Heart left ventricle (tissue), 16 donors: ENCODE results near the gene CXCL1. TPM values are rescaled to one million over a fixed set of nuclear protein-coding genes. Genes with fewer than 3 reads are reported as not detected.

ENCODE experiments used
- ATAC-seq, 4 donors: fragments of 200-7000 bp; cut with Tn5 transposase; one replicate each; pipeline ENCODE4 v1.9.1; 2020 to 2022; ENCODE audit warnings: moderate library complexity in 4 of 4, mild to moderate bottlenecking in 3 of 4, moderate number of reproducible peaks in 1 of 4
- DNase-seq, 5 donors: peaks; one replicate each; pipeline ENCODE4 v3.0.0-alpha.2; 2020
- H3K27ac ChIP-seq, 12 donors: fragments of 200-600 bp; sonication (generic) in 4 of 12; one replicate each; pipeline versions ENCODE4 v1.5.0 to v1.8.0; 2016 to 2022; ENCODE audit warnings: mild to moderate bottlenecking in 2 of 12
- H3K27me3 ChIP-seq, 9 donors: fragments of 200-600 bp; sonication (generic) in 2 of 9; one replicate each; pipeline versions ENCODE4 v1.5.1 to v1.8.0; 2016 to 2022; ENCODE audit warnings: mild to moderate bottlenecking in 3 of 9
- H3K36me3 ChIP-seq, 9 donors: fragments of 200-600 bp; sonication (generic) in 2 of 9; one replicate each; pipeline versions ENCODE4 v1.5.0 to v1.8.0; 2018 to 2022; ENCODE audit warnings: mild to moderate bottlenecking in 2 of 9
- H3K4me1 ChIP-seq, 12 donors: fragments of 200-600 bp; sonication (generic) in 4 of 12; one replicate each; pipeline versions ENCODE4 v1.5.0 to v1.8.0; 2016 to 2022; ENCODE audit warnings: mild to moderate bottlenecking in 3 of 12
- H3K4me3 ChIP-seq, 12 donors: fragments of 200-600 bp; sonication (generic) in 4 of 12; one replicate each; pipeline versions ENCODE4 v1.5.0 to v1.8.0; 2017 to 2022; ENCODE audit warnings: mild to moderate bottlenecking in 9 of 12, moderate library complexity in 4 of 12
- H3K9me3 ChIP-seq, 12 donors: fragments of 200-600 bp; sonication (generic) in 4 of 12; one replicate each; pipeline versions ENCODE4 v1.5.0 to v1.8.0; 2016 to 2022; ENCODE audit warnings: mild to moderate bottlenecking in 1 of 12
- POLR2A ChIP-seq, 2 donors: fragments of 450-650 bp; IDR thresholded peaks; one replicate each; pipeline ENCODE4 v1.6.1; 2017; ENCODE audit warnings: antibody characterized with exemption in 2 of 2, mild to moderate bottlenecking in 2 of 2, moderate library complexity in 2 of 2
- WGBS, 4 donors: extraction: QIAGEN DNeasy Blood & Tissue Kit in 2 of 4; methylation state at CpG; one replicate each; pipeline versions ENCODE4 v1.1.5 to v1.1.7; 2013 to 2018; 5-methylcytosine and 5-hydroxymethylcytosine counted together
- intact Hi-C, 10 donors: fragments of 100-400 bp; cut with DNase I; formaldehyde crosslinking; loops; one replicate each; pipeline versions ENCODE4 v1.11.1 to v1.14.2; 2022
- polyA plus RNA-seq, 2 donors: library from polyadenylated mRNA; stranded (reverse); fragments of 200-250 nt; gene quantifications; one replicate each; pipeline ENCODE4 v1.2.3, GENCODE V29; 2013
- total RNA-seq, 9 donors: library from RNA; depleted of rRNA in 2 of 9; stranded (reverse); fragments of >200 nt in 2 of 9; fragmentation: NEBNext Ultra II Directional in 3 of 9; extraction: Animal tissue kit (Norgen Biotek cat#: 25700) in 3 of 9; gene quantifications; one replicate each; pipeline versions ENCODE4 v1.1.0 to v1.2.4, GENCODE V29; 2016 to 2023
- TF ChIP-seq, protein P1 (sequence below), 12 donors: fragments of 200-600 bp; sonication (generic) in 4 of 12; IDR thresholded peaks; one replicate each; pipeline versions ENCODE4 v1.5.0 to v1.8.0; 2018 to 2022; ENCODE audit warnings: antibody characterized with exemption in 12 of 12, mild to moderate bottlenecking in 5 of 12
- donor health status: ischemic (EF 13 %, LVEDD 7.1; RV severe dilation, severe dysfunction).
- donor health status: healthy with polysubstance abuse.
- donor health status: DM: no; HTN: yes; CAD: no.
- donor health status: DM: no; HTN: no; CAD: no.
- donor health status: ischemic (EF 25% LVEDD 6.9; RV normal size, moderate dysfunction).
- donor health status: ischemic (EF 25% LVEDD 5.7; RV mildly dilated, moderate dysfunction).
- donor health status: healthy.
- donor health status: DM: yes; HTN: yes; CAD: no.
- donor health status: ischemic (EF 35%, LVEDD 5.7; RV mildly dilated, moderate dysfunction).
- donor health status: nonischemic (EF 11% LVEDD 7.7; RV severe dilation, severe dysfunction).
- donor health status: DM: yes; HTN: yes; CAD: no.
- donor health status: PGD.
- donor health status: ischemic (EF 29% LVEDD 5.4; RV normal size, mild dysfunction).
- donor health status: nonischemic (EF 23%, LVEDD 6.1; RV moderate dilation, normal function).

CXCL1 gene
- total and polyA plus RNA-seq, 11 donors: 0.26 to 14.9 (median 1.7) TPM; not detected in 1

DNA sequence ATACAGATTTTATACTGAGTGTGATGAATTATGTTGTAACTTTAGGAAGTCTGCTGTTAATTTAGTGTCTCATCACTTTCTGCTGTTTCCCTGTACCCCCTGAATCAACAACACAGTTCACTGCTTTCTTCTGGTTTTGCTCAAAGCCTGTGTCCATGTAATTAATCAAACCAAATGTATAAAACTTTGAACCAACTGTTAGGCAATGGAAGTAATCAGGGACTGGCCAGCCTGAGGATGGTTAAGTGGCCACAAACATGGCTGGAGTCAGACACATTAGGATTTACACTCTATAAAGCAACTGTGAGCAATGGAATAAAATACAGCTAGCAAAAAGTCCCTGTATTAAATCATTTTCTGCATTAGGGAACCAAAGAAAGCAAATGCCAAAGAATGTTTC, 42.6 kb downstream of the CXCL1 start:
- H3K27ac ChIP-seq: no peak overlapping the region
- DNase-seq (no peak), ATAC-seq (no peak)
- H3K4me1 ChIP-seq: no peaks in the 10 kb centered on the region
- no peak for TF ChIP-seq POLR2A (IDR thresholded peaks at IDR 0.05)
- TF ChIP-seq, protein P1, sequence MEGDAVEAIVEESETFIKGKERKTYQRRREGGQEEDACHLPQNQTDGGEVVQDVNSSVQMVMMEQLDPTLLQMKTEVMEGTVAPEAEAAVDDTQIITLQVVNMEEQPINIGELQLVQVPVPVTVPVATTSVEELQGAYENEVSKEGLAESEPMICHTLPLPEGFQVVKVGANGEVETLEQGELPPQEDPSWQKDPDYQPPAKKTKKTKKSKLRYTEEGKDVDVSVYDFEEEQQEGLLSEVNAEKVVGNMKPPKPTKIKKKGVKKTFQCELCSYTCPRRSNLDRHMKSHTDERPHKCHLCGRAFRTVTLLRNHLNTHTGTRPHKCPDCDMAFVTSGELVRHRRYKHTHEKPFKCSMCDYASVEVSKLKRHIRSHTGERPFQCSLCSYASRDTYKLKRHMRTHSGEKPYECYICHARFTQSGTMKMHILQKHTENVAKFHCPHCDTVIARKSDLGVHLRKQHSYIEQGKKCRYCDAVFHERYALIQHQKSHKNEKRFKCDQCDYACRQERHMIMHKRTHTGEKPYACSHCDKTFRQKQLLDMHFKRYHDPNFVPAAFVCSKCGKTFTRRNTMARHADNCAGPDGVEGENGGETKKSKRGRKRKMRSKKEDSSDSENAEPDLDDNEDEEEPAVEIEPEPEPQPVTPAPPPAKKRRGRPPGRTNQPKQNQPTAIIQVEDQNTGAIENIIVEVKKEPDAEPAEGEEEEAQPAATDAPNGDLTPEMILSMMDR (IDR thresholded peaks at IDR 0.05): no peak
- no peaks in the 10 kb centered on the region for H3K36me3 ChIP-seq
- intact Hi-C loops: no loop called here
- H3K27me3 ChIP-seq: no peaks in the 10 kb centered on the region
- H3K4me3 ChIP-seq: no peak overlapping the region
- H3K9me3 ChIP-seq: no peaks in the 10 kb centered on the region

DNA sequence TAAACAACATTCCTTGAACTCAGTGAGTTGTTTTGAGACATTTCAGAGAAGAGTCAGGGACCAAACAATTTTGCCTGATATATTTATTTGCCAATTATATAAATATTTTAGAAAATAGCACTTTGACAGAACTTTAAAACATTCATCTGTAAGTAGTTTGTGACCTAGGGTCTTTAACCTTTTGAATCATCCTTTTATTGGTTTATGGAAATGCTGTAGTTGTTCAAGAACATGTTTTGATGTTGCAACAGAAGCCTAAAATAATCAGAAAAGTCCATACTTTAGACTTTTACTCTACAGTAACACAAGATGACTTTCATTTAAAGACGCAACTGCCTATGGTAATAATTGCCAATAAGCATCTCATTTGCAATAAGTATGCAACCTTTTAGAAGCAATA, 43.0 kb downstream of the CXCL1 start:
- intact Hi-C loops: no loop called here
- Histone ChIP-seq H3K27me3 (no peaks in the 10 kb centered on the region), H3K4me1 (no peaks in the 10 kb centered on the region), H3K9me3 (no peaks in the 10 kb centered on the region), H3K4me3 (no peak overlapping the region), H3K27ac (no peak overlapping the region), H3K36me3 (no peaks in the 10 kb centered on the region)
- 0 to 30% (median 0%) methylated on average over 1 of the region's 1 CpG for WGBS, 4 donors
- ATAC-seq (no peak), DNase-seq (no peak)
- TF ChIP-seq POLR2A (IDR thresholded peaks at IDR 0.05): no peak
- TF ChIP-seq, protein P1 (IDR thresholded peaks at IDR 0.05): no peak

DNA sequence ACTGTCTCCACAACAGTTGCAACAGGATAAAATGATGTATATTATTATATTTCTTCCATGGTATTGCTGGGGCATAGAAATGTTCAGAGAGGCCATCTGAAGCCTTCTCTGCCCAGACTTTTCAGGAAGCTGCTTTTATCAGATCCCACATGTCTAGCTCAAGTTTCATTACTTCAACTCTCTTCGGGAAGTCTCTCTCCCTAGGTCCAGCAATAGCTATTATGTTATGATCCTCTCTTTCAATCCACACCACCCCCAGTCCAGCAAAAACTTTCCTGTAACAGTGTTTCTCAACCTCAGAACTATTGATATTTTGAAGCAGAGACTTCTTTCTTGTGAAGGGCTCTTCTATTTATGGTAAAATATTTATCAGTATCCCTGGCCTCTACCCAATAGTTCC, 44.9 kb downstream of the CXCL1 start:
- H3K27ac ChIP-seq: no peak overlapping the region
- ATAC-seq: no peak
- H3K36me3 ChIP-seq: no peaks in the 10 kb centered on the region
- no peaks in the 10 kb centered on the region for H3K9me3 ChIP-seq
- intact Hi-C loops: no loop called here
- no peaks in the 10 kb centered on the region for H3K27me3 ChIP-seq
- H3K4me1 ChIP-seq: no peaks in the 10 kb centered on the region
- WGBS, 4 donors: 33 to 79% (median 49%) methylated on average over 1 of the region's 1 CpG
- no peak for DNase-seq
- H3K4me3 ChIP-seq: no peak overlapping the region
- no peak for TF ChIP-seq POLR2A (IDR thresholded peaks at IDR 0.05)
- TF ChIP-seq, protein P1 (IDR thresholded peaks at IDR 0.05): no peak

DNA sequence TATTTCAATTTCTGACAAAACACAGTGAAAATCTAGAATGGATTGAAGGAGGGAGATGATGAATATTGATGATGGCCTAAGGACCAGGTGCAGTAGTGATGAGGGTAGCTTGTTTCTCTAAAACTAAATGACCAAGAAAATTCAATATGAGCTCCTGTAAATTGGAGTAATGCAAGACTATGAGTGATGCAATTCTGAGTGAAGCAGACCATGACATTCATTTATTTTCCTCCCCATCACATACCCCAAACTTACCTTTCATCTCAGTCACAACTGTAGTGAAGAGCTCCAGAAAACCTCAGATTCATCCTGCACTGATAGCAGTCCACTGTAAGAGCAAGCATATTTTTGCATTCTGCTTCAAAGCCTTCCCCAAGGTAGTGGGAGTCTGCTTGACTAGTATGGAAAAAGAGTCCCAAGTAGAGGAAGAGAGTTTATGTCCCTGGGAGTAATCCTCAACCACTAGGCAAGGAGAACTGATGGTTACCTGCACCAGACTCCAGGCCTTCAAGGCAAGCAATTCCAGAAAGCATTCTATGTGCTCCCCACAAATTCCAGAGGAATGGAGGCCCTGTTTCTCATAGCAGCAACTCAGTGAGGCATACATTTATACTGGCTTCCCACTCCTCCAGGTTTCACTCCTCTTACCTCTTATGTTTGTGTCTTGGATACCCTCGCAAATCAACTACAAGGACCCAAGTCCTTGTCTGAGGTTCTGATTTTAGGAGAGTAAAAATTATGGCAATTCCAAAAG, 47.2 kb downstream of the CXCL1 start:
- intact Hi-C loops: loop anchor here in 2 of 10 donors (5.0 kb wide), 1 partner anchor 254 kb away; no protein-coding TSS in a partner anchor
- TF ChIP-seq POLR2A (IDR thresholded peaks at IDR 0.05): no peak
- TF ChIP-seq, protein P1 (IDR thresholded peaks at IDR 0.05): no peak
- H3K4me1 ChIP-seq: no peaks in the 10 kb centered on the region
- ATAC-seq (no peak), DNase-seq (no peak)
- WGBS, 4 donors: 93 to 100% (median 98%) methylated on average over 1 of the region's 1 CpG
- H3K27ac ChIP-seq: no peak overlapping the region
- no peak overlapping the region for H3K4me3 ChIP-seq
- no peaks in the 10 kb centered on the region for H3K9me3 ChIP-seq
- no peaks in the 10 kb centered on the region for H3K27me3 ChIP-seq
- H3K36me3 ChIP-seq: no peaks in the 10 kb centered on the region
